Psoas muscle (tissue), 8 donors: ENCODE data around the gene RAPGEF4. TPM values are rescaled to one million over a fixed set of nuclear protein-coding genes. Genes with fewer than 3 reads are reported as not detected.
A peak's percentile ranks its signal among the peaks of the same experiment; 100 is the strongest.

ENCODE experiments used
- ATAC-seq, 4 donors: fragments of 200-7000 bp; cut with Tn5 transposase; one replicate each; pipeline ENCODE4 v1.9.1; 2020; ENCODE audit warnings: moderate library complexity in 3 of 4, mild to moderate bottlenecking in 2 of 4
- DNase-seq, 2 donors: peaks; one replicate each; pipeline ENCODE4 v3.0.0-alpha.2; 2020
- H3K27ac ChIP-seq: fragments of 200-600 bp; one replicate; pipeline ENCODE4 v1.8.0; 2022
- H3K27me3 ChIP-seq, 3 donors: fragments of 200-600 bp in 1 of 3; one replicate each; pipeline versions ENCODE4 v1.6.1 to v1.8.0; 2013 to 2022; ENCODE audit warnings: low read length in 2 of 3, mild to moderate bottlenecking in 2 of 3, moderate library complexity in 1 of 3; ENCODE audit not compliant: insufficient read depth in 3 of 3
- H3K36me3 ChIP-seq, 2 donors: fragments of 200-600 bp in 1 of 2; one replicate each; pipeline versions ENCODE4 v1.6.1 to v1.8.0; 2013 to 2022; ENCODE audit warnings: low read depth in 1 of 2, mild to moderate bottlenecking in 1 of 2, moderate library complexity in 1 of 2; ENCODE audit not compliant: insufficient read depth in 1 of 2
- H3K4me1 ChIP-seq: fragments of 200-600 bp; one replicate; pipeline ENCODE4 v1.8.0; 2022
- H3K4me3 ChIP-seq: fragments of 200-600 bp; one replicate; pipeline ENCODE4 v1.8.0; 2022; ENCODE audit warnings: mild to moderate bottlenecking
- H3K9me3 ChIP-seq: fragments of 200-600 bp; one replicate; pipeline ENCODE4 v1.8.0; 2022
- WGBS, 3 donors: extraction: QIAGEN DNeasy Blood & Tissue Kit; methylation state at CpG; one replicate each; pipeline versions ENCODE4 v1.1.6 to v1.1.7; 2013; 5-methylcytosine and 5-hydroxymethylcytosine counted together
- intact Hi-C, 2 donors: fragments of 100-400 bp; cut with DNase I; formaldehyde crosslinking; loops; one replicate each; pipeline versions ENCODE4 v1.11.0 to v1.14.2; 2022
- polyA plus RNA-seq, 3 donors: library from polyadenylated mRNA; stranded (reverse); fragments of 200-250 nt; gene quantifications; one replicate each; pipeline ENCODE4 v1.2.3, GENCODE V29; 2013
- total RNA-seq, 4 donors: library from RNA; stranded (reverse); fragmentation: NEBNext Ultra II Directional in 2 of 4; extraction: Animal tissue kit (Norgen Biotek cat#: 25700) in 2 of 4; gene quantifications; one replicate each; pipeline versions ENCODE4 v1.2.1 to v1.2.4, GENCODE V29; 2021 to 2023
- TF ChIP-seq, protein P1 (sequence below): fragments of 200-600 bp; IDR thresholded peaks from one replicate; pipeline ENCODE4 v1.8.0; 2022; ENCODE audit warnings: antibody characterized with exemption
- donor health status: healthy with polysubstance abuse.
- donor health status: DM: no; HTN: no; CAD: no; lungs with moderate emphysema.
- donor health status: Bipolar disorder and iron deficiency.
- donor health status: healthy.
- donor health status: DM: yes; HTN: yes; CAD: no.
- donor health status: DM: no; HTN: no; CAD: no.
- donor health status: DM: no; HTN: no; CAD: no.
- donor health status: DM: yes; HTN: yes; CAD: no.

The RAPGEF4 gene
- total and polyA plus RNA-seq, 7 donors: 0.61 to 2.0 (median 0.92) TPM

DNA sequence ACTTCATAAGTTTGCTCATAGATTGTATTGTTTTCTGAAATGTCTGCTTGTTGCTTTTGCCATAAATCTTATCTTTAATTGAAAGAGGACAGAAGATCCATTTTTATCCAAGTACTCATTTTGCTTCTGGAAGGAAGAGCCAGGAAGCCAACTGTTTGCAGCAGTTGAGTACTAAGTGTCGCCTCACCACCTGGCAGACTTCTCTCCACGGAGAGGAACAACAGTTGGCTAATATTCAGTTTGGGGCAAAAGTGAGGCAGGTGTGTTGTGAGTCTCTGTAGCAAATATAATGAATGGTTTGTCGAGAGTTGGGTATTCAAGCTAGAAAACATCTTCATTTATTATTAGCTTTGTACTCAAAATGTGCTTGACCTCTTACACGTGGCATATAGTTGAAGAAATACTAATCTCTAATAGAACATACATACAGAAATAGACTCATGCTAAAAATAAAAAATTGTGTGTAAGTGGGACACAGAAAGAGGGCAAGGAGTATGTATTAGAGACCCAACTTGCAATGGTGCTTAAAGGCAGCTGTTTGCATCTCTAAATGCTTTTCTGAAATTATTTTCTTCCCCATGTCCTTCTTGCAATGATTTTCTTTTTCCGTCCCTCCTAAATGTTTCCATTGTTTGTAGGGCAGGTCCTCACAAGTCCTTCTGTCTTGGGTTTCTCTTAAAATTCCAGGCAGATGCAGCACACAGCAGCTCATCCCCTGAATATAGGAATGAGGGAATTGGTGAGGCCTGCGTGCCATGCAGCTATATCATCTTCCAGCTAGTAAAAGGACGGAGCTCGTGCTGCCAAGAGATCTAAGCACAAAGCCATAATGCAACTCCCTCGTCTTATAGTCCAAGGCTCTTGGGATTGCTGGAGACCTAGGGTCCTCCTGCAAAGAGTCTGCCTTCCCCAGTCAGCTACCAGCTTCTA, 295.2 kb downstream of the RAPGEF4 start:
- Histone ChIP-seq H3K9me3 (no peaks in the 10 kb centered on the region), H3K4me3 (peak overlapping the region; percentile 22), H3K27ac (peak overlapping the region; percentile 92), H3K36me3 (no peaks in the 10 kb centered on the region), H3K4me1 (peaks cover 68% of the 10 kb centered on the region), H3K27me3 (no peaks in the 10 kb centered on the region)
- intact Hi-C loops: loop anchor here (2.0 to 5.0 kb wide), 3 partner anchors 46 to 180 kb away; partner anchors contain the start of gene MAP3K20 (in 2 of the 2)
- WGBS, 3 donors: 24 to 37% (median 27%) methylated on average over 9 of the region's 9 CpGs
- DNase-seq (peak in 1 of 2 donors; percentile 70), ATAC-seq (peak; percentile 82 to 87 (median 84))
- TF ChIP-seq, protein P1, sequence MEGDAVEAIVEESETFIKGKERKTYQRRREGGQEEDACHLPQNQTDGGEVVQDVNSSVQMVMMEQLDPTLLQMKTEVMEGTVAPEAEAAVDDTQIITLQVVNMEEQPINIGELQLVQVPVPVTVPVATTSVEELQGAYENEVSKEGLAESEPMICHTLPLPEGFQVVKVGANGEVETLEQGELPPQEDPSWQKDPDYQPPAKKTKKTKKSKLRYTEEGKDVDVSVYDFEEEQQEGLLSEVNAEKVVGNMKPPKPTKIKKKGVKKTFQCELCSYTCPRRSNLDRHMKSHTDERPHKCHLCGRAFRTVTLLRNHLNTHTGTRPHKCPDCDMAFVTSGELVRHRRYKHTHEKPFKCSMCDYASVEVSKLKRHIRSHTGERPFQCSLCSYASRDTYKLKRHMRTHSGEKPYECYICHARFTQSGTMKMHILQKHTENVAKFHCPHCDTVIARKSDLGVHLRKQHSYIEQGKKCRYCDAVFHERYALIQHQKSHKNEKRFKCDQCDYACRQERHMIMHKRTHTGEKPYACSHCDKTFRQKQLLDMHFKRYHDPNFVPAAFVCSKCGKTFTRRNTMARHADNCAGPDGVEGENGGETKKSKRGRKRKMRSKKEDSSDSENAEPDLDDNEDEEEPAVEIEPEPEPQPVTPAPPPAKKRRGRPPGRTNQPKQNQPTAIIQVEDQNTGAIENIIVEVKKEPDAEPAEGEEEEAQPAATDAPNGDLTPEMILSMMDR: no peak

DNA sequence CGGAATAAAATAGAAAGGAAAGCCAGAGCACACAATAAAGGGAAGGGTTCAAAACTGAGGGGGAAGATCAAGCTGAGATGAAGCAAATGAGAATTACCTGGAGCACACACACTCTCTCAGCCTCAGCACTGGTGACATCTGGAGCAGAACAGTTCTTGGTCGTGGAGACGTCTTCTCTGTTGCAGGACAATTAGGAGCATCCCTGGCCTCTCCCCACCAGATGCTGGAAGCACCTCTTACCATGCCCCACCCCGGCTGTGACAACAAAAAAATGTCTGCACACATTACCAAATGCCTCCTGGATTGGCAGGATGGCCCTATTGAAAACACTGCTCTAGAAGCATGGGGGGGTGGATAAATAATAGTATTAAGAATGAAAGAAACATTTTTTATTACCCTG, 296.4 kb downstream of the RAPGEF4 start:
- TF ChIP-seq, protein P1: no peak
- Histone ChIP-seq H3K36me3 (no peaks in the 10 kb centered on the region), H3K27me3 (no peaks in the 10 kb centered on the region), H3K4me3 (no peak overlapping the region), H3K27ac (peak overlapping the region; percentile 92), H3K4me1 (peaks cover 70% of the 10 kb centered on the region), H3K9me3 (no peaks in the 10 kb centered on the region)
- no peak for ATAC-seq
- no peak for DNase-seq
- 79 to 91% (median 80%) methylated on average over 4 of the region's 4 CpGs for WGBS, 3 donors
- intact Hi-C loops: loop anchor here (5.0 kb wide), 1 partner anchor 45 kb away; the partner anchor contains the start of gene MAP3K20 (in 2 of the 2)

DNA sequence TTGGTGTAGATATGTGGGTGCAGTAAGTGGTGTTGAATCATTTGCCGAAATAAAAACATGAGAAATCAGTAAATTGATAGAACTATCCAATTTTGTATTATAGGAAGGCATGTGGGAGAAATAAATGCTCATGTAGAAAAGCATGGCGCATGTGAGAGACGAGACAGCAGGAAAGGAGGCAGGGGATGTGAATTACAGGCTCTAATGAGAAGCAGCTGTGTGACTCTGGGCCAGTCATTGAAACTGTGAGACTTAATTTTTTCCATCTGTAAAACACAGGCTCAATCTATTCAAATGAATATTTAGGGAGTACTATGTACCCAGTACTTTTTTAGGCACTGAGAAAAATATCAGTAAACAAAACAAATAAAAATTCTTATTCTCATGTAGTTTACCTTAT, 297.4 kb downstream of the RAPGEF4 start:
- Histone ChIP-seq H3K9me3 (no peaks in the 10 kb centered on the region), H3K4me3 (no peak overlapping the region), H3K36me3 (no peaks in the 10 kb centered on the region), H3K27ac (peak overlapping the region; percentile 92), H3K27me3 (no peaks in the 10 kb centered on the region), H3K4me1 (peaks cover 70% of the 10 kb centered on the region)
- DNase-seq: no peak
- intact Hi-C loops: loop anchor here (5.0 kb wide), 1 partner anchor 44 kb away; the partner anchor contains the start of gene MAP3K20 (in 2 of the 2)
- TF ChIP-seq, protein P1: no peak
- ATAC-seq: no peak
- 87 to 93% (median 93%) methylated on average over 3 of the region's 3 CpGs for WGBS, 3 donors

DNA sequence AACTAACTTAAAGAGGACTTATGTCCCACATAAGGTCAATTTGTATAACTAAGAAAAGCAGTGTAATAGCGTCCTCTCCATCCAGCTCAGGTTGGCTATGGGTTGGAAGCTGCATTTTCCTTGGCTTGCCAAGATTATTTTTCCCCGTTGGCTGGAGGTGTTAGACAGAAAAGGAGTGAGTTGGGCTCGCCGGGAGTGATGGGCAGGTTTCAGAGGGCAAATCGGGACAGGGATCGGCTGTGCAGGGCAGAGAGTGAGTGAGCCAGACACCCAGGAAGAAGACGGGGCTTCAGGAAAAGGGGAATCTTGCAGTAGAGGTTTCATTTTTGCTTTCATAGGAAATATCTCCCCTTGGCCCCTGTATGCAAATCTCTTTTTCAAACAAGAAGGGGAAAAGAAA, 298.5 kb downstream of the RAPGEF4 start:
- Histone ChIP-seq H3K9me3 (no peaks in the 10 kb centered on the region), H3K27ac (peak overlapping the region; percentile 92), H3K27me3 (no peaks in the 10 kb centered on the region), H3K4me1 (peaks cover 60% of the 10 kb centered on the region), H3K36me3 (no peaks in the 10 kb centered on the region), H3K4me3 (no peak overlapping the region)
- no peak for DNase-seq
- TF ChIP-seq, protein P1: no peak
- 26 to 41% (median 32%) methylated on average over 7 of the region's 7 CpGs for WGBS, 3 donors
- intact Hi-C loops: loop anchor here (5.0 kb wide), 1 partner anchor 43 kb away; the partner anchor contains the start of gene MAP3K20 (in 2 of the 2)
- no peak for ATAC-seq
